Fibroblast of lung (primary cell): ENCODE measurements around the gene MBTPS2. TPM values are rescaled to one million over a fixed set of nuclear protein-coding genes. Genes with fewer than 3 reads are reported as not detected.

Experiments
- DNase-seq, 2 donors: peaks; one replicate each; pipeline versions ENCODE4 v3.0.0 to v3.0.0-alpha.2; 2010; ENCODE audit warnings: low read depth in 2 of 2
- H2AFZ ChIP-seq: 2 replicates; pipeline ENCODE4 v1.5.1; 2012; ENCODE audit warnings: low read length, control low read depth, inconsistent platforms
- H3K27ac ChIP-seq: 2 replicates; pipeline ENCODE4 v1.5.1; 2011; ENCODE audit warnings: low read length, control low read depth; ENCODE audit not compliant: insufficient read depth
- H3K27me3 ChIP-seq: 2 replicates; pipeline ENCODE4 v1.5.1; 2011; ENCODE audit warnings: mild to moderate bottlenecking, low read length; ENCODE audit not compliant: control insufficient read depth, insufficient read depth
- H3K36me3 ChIP-seq: 2 replicates; pipeline ENCODE4 v1.5.1; 2011; ENCODE audit warnings: low read length; ENCODE audit not compliant: control insufficient read depth, insufficient read depth
- H3K4me1 ChIP-seq: 2 replicates; pipeline ENCODE4 v1.5.1; 2011; ENCODE audit warnings: low read length; ENCODE audit not compliant: control insufficient read depth, insufficient read depth; ENCODE audit errors: extremely low read depth
- H3K4me2 ChIP-seq: 2 replicates; pipeline ENCODE4 v1.5.1; 2011; ENCODE audit warnings: low read length, control low read depth; ENCODE audit not compliant: insufficient read depth; ENCODE audit errors: extremely low read depth
- H3K4me3 ChIP-seq, 4 experiments: fragments of 200-600 bp in 1 of 4; sonication (generic) in 1 of 4; replicated peaks in 1 of 4; 2 replicates each; pipeline ENCODE4 v1.5.1; 2011 to 2016; ENCODE audit warnings: low read length in 4 of 4, low read depth in 3 of 4, mild to moderate bottlenecking in 3 of 4, control low read depth in 2 of 4, inconsistent platforms in 1 of 4, mixed read lengths in 1 of 4; ENCODE audit not compliant: insufficient read depth in 1 of 4; ENCODE audit errors: control extremely low read depth in 1 of 4
- H3K79me2 ChIP-seq: 2 replicates; pipeline ENCODE4 v1.5.1; 2012; ENCODE audit warnings: mild to moderate bottlenecking, low read length, inconsistent platforms; ENCODE audit not compliant: control insufficient read depth, insufficient read depth
- H3K9ac ChIP-seq: 2 replicates; pipeline ENCODE4 v1.5.1; 2011; ENCODE audit warnings: mild to moderate bottlenecking, low read length, control low read depth; ENCODE audit not compliant: insufficient read depth
- H3K9me3 ChIP-seq: 2 replicates; pipeline ENCODE4 v1.5.1; 2012; ENCODE audit warnings: low read depth, low read length; ENCODE audit not compliant: control insufficient read depth, insufficient read depth
- H4K20me1 ChIP-seq: 2 replicates; pipeline ENCODE4 v1.5.1; 2011; ENCODE audit warnings: low read length; ENCODE audit not compliant: control insufficient read depth, insufficient read depth; ENCODE audit errors: extremely low read depth
- EZH2 ChIP-seq: IDR thresholded peaks from 2 replicates; pipeline ENCODE4 v1.5.1; 2012; ENCODE audit warnings: low read length, control low read depth, mild to moderate bottlenecking; ENCODE audit errors: missing control alignments
- polyA plus RNA-seq, 2 donors: library from polyadenylated mRNA; depleted of rRNA in 1 of 2; stranded (reverse) in 1 of 2; unstranded in 1 of 2; fragments of >200 nt; gene quantifications; 2 replicates each; pipeline ENCODE4 v1.2.1, GENCODE V29; 2011 to 2012; ENCODE audit warnings: missing spikeins in 1 of 2
- total RNA-seq: library from RNA; depleted of rRNA; stranded (reverse); fragments of >200 nt; gene quantifications from 2 replicates; pipeline ENCODE4 v1.2.1, GENCODE V29; 2014
- TF ChIP-seq, protein P1 (sequence below), 2 donors: IDR thresholded peaks in 1 of 2; conservative IDR thresholded peaks in 1 of 2; 1 replicate in 1 of 2; 2 replicates in 1 of 2; pipeline ENCODE4 v1.5.1; 2011 to 2012; ENCODE audit warnings: low read length in 2 of 2, control low read depth in 1 of 2, inconsistent platforms in 1 of 2, low read depth in 1 of 2, mild to moderate bottlenecking in 1 of 2

Gene MBTPS2
- total and polyA plus RNA-seq, 2 donors (not counting 1 experiment from before 2014, with no cell fraction given): 13.0 to 31.9 TPM

DNA sequence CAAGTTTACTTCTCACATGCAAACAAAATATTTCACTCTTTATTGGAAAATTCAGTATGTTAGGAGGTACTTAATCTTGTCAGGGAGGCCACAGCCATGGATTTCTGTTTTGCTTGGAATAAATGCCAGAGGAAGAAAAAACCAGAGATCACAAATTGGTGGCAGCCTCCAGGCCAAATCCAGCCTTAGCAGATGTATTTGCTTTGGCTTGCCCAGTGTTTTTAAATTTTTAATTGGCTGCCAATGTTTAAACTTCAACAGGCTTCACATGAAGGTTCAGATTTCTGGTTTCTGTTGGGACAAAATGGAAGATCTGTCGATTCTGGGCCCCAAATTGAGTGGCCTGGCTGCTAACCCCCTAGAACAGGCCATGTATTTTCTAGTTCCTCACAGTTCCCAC lies 35.6 kb downstream of the MBTPS2 start:
- Histone ChIP-seq H3K79me2 (no peaks in the 10 kb centered on the region), H3K36me3 (no peaks in the 10 kb centered on the region), H2AFZ (no peak overlapping the region), H3K4me1 (no peaks in the 10 kb centered on the region), H3K27ac (no peak overlapping the region), H3K27me3 (no peaks in the 10 kb centered on the region), H3K9me3 (no peaks in the 10 kb centered on the region), H3K4me3 (no peak overlapping the region), H3K9ac (no peak overlapping the region), H3K4me2 (no peak overlapping the region), H4K20me1 (no peaks in the 10 kb centered on the region)
- TF ChIP-seq, protein P1, sequence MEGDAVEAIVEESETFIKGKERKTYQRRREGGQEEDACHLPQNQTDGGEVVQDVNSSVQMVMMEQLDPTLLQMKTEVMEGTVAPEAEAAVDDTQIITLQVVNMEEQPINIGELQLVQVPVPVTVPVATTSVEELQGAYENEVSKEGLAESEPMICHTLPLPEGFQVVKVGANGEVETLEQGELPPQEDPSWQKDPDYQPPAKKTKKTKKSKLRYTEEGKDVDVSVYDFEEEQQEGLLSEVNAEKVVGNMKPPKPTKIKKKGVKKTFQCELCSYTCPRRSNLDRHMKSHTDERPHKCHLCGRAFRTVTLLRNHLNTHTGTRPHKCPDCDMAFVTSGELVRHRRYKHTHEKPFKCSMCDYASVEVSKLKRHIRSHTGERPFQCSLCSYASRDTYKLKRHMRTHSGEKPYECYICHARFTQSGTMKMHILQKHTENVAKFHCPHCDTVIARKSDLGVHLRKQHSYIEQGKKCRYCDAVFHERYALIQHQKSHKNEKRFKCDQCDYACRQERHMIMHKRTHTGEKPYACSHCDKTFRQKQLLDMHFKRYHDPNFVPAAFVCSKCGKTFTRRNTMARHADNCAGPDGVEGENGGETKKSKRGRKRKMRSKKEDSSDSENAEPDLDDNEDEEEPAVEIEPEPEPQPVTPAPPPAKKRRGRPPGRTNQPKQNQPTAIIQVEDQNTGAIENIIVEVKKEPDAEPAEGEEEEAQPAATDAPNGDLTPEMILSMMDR (conservative IDR thresholded peaks at IDR 0.05 in 1 of 2, IDR thresholded peaks at IDR 0.05 in 1 of 2; ENCODE audit: low read depth in 1 of 2, low read length in 2 of 2): no peak
- no peak for TF ChIP-seq EZH2
- no peak for DNase-seq

DNA sequence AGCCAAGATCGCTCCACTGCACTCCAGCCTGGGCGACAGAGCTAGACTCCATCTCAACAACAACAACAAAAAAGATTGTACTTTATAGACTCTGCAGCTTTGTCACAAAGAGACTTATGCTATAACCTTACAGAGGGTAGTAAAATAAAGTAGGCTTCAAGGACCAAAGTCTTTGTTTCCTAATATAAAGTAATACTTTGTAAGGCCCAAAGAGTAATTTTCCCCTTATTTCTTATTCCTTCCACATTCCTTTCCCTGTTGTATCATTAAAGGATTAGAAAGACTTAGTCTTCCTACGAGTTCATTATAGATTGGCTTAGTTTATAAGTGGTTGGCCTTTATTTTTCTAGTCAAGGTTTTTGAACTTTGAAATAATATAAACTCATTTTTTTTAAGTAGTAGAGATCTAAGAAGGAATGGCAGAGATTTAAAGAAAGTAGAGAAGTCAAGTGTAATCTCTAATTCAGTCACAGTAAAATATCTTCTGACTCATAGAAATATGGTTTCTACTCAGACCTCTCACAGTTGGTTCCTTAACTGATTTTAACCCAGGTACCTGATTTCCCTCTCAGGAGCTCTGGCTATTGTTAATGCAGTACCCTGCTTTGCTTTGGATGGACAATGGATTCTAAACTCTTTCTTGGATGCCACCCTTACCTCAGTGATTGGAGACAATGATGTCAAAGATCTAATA lies 42.6 kb downstream of the MBTPS2 start:
- Histone ChIP-seq H3K9ac (no peak overlapping the region), H3K4me3 (no peak overlapping the region), H3K4me2 (no peak overlapping the region), H3K27me3 (no peaks in the 10 kb centered on the region), H3K9me3 (no peaks in the 10 kb centered on the region), H3K27ac (no peak overlapping the region), H2AFZ (no peak overlapping the region), H4K20me1 (no peaks in the 10 kb centered on the region), H3K4me1 (peaks cover 2% of the 10 kb centered on the region), H3K36me3 (no peaks in the 10 kb centered on the region), H3K79me2 (no peaks in the 10 kb centered on the region)
- TF ChIP-seq EZH2: no peak
- TF ChIP-seq, protein P1 (conservative IDR thresholded peaks at IDR 0.05 in 1 of 2, IDR thresholded peaks at IDR 0.05 in 1 of 2; ENCODE audit: low read depth in 1 of 2, low read length in 2 of 2): no peak
- no peak for DNase-seq

DNA sequence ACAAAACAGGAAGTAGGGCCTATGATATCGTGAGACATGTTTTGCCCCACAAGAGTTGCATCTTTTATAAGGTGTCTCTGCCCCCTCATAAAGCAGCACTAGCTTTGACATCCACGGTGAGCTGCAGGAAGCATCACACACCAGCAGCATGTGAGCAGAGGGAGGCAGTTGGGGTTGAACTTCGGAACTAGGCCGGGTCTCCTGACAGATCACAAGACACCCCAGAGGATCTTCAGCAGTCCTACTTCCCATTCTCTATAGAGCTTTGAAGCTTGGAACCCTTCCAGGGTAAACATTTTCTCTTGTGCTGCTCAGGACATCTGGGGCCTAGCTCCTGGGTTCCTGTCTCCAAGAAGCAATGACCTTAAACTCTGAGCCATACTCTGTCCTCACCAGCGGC lies 43.8 kb downstream of the MBTPS2 start:
- H3K79me2 ChIP-seq: no peaks in the 10 kb centered on the region
- no peaks in the 10 kb centered on the region for H3K36me3 ChIP-seq
- TF ChIP-seq EZH2: no peak
- TF ChIP-seq, protein P1 (conservative IDR thresholded peaks at IDR 0.05 in 1 of 2, IDR thresholded peaks at IDR 0.05 in 1 of 2; ENCODE audit: low read depth in 1 of 2, low read length in 2 of 2): no peak
- no peak for DNase-seq
- H3K9me3 ChIP-seq: no peaks in the 10 kb centered on the region
- no peaks in the 10 kb centered on the region for H3K27me3 ChIP-seq
- H3K9ac ChIP-seq: no peak overlapping the region
- no peak overlapping the region for H3K4me3 ChIP-seq
- no peaks in the 10 kb centered on the region for H4K20me1 ChIP-seq
- H3K4me2 ChIP-seq: no peak overlapping the region
- H3K4me1 ChIP-seq: peaks cover 2% of the 10 kb centered on the region
- no peak overlapping the region for H2AFZ ChIP-seq
- H3K27ac ChIP-seq: no peak overlapping the region
